Testis (tissue), 2 donors: Measurements from ENCODE around the gene PTPRG.

Experiments used
- CTCF ChIP-seq, 3 experiments: fragments of 450-650 bp in 2 of 3; fragments of 200-600 bp in 1 of 3; sonication (generic) in 1 of 3; IDR thresholded peaks; one replicate each; pipeline ENCODE4 v1.5.1; 2016 to 2019; ENCODE audit warnings: antibody characterized with exemption in 3 of 3, mild to moderate bottlenecking in 2 of 3, moderate library complexity in 1 of 3
- POLR2A ChIP-seq: fragments of 450-650 bp; IDR thresholded peaks from one replicate; pipeline ENCODE4 v1.6.1; 2017; ENCODE audit warnings: antibody characterized with exemption, mild to moderate bottlenecking, moderate library complexity

DNA sequence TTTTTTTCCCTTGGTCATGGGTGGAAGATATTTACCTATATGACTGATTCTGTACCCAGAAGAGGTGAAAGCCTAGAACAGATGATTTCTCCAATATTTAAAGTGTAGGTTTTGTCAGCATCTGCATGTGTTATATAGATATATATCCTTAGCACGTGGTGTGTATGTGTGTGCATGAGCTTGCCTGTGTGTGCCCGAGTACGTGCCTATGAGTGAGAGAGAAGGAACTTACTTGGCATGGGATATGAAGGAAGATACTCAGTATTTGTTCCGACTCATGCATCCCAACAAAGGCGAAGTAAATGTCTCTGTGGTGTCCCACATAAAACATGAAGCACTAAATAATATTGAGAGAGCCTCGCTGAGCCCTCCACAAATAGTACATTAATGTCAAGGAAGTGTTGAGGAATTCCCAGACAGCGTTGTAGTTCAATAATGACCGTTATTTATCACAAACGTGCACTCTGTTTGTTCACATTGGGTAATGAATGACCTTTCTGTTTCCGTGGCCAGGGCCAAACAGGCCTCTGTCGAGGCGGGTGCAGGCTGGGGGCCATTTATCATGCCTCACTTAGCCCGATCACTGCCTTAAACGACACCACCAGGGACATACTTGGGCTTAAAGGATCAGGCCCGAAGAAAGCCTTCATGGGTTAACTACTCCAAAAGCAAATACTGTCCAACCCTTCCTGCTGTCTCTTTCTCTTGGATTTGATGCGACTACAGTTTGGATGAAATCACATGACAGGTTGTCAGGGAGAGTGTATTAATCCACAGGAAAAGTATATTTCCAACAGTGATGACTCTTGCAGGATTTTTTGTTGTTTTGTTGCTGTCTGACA, 267.7 kb downstream of the PTPRG start:
- TF ChIP-seq CTCF (IDR thresholded peaks at IDR 0.05) (no peak), POLR2A (no peak)
